RKO (cell line): ENCODE measurements around the gene NPS.

ENCODE experiments used
- DNase-seq: peaks from one replicate; pipeline ENCODE4 v3.0.0-alpha.2; 2016; ENCODE audit warnings: low spot score

The NPS gene

DNA sequence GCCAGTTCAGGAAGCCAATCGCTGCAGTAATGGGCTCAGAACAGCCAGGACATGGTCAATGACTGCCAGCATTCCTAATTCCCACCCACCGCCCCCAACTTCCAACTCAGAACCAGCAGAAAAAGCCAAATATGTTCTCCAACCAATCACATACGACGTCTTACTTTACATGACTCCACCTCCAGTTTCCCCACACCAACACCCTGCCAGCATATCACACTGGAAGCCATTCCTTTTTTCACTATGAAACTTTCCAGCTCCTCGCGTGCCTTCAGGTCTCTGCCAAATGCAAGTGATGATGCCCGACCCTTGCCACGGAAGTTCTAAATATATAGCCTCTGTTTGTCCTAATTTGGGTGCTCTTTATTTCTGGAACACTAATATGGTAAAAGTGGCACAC is 12.5 kb downstream of the NPS start:
- DNase-seq = no peak

DNA sequence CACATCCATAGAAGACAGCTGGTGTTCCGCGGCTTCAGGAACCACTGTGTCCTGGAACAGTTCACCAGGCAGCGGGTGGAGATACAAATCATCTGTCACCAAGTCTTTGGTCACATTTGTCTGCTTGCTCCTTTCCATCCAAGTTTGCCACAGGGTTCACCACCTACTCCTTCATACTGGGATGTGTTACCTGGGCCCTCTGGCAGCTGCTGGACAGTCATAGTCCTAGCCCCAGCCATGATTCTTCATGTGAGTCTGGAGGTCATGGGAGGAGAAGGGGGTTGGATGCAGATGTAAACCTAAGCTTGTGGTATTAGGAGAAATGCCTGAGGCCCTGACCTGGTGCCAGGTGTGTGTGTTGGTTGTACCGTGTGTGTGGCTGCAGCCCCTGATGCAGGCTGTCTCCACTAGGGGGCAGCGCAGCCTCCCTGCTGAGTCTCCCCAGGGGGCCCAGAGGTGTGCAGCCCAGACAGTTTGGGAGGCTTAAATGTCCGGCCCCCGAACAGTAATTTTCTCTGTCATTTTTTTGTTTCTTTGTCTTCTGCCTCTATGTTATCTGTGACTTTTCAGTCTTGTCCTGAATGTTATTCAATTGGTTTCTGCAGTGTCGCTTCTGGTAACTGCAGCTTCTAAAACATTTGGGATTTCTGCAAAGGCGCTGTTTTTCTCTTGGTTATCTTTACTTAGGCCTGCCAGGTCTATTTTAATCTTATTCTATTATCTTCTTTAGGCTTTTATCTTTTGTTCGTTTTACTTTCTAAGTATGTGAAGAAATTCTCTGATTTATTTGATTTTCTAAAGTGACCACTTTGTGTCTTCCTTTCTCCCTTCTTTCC is 14.8 kb downstream of the NPS start:
- no peak for DNase-seq

DNA sequence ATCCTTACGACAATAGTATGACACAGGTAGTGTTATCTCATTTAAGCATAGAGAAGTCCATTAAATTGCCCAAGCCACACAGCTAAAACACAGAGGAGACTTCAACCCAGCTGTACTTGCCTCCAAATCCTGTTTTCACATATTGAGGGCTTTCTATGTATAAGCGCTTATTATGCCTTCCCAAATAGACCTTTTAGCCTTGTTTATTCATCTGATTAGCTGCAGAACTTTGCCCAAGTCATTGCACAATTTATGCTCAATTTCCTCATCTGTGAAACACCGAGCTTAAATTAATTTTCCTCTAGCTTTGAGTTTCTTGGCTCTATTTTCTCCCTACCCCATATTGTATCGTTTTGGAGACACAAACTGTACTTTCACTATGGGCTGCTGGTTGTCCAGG is 15.5 kb downstream of the NPS start:
- DNase-seq = no peak

DNA sequence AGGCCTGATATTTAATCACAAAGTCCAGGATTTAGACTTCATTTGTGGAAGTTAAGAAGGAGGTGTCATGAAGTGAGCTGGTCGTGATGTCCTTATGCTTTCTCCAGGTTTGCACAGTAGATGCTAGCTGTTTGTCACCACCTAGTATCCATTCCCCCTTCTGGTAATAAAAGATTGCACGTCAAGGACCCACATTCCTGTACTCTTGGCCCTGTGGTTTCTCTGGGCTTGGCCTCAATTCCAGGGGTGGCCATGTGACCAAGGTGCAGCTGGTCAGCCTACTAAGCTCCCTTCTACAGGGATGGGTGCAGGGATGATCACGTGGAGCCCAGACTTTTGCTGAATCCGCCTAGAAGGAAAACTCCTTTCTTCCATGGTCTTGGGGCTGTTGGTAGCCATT is 16.5 kb downstream of the NPS start:
- DNase-seq = no peak

DNA sequence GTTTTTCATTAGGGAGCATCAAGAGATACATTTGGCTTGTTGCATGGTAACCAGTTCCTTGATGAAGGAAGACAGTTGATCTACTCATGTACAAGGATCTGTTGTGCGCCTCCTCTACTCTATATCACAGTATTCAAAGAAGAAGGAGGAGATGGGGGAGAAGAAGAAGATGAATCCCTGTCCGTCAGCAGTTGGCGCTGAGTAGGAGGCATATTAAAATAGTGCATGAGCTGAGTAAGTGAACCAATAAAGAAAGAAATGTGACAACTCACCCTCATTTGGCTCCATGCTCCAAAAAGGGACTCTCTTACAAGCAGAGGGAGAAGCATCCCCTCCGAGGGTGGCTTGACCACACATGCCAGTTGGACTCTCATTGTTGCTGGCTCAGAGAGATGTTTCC is 20.1 kb downstream of the NPS start:
- no peak for DNase-seq

DNA sequence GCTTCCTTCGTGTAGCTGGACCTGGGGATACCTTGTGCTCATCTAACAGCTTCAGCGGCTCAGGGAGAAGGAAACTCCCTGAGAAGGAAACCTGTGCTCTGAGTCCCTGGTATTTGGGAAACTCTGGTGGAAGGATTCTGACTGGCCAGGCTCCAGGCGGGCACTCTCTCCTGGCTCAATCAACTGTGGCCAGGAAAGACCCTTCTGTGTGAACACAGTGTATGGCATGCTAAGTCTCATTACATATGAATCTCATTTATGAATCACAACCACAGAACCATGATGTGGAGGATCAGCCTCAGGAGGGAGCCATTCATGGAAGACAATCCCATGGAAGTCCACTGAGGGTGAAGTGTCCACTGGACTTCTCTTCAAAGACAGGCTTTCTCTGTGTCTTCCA is 20.9 kb downstream of the NPS start:
- peak; percentile 9 for DNase-seq

DNA sequence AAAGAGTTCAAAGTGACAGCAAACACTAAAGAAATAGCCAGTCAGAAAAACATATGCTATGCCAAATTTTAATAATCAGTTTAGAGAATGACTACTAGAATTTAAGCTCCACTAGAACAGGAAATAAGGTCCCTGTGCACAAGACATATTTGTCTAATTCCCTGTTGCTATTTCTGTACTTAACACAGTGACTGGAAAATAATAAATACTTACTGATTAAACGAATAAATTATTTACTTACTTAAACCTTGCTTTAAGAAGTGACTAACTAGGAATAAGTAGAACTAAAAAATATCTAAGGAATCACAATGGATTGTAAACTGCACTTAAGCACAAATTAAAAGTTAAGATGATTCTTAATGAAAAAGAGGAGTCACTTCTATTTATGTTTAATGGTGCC is 22.3 kb downstream of the NPS start:
- no peak for DNase-seq

DNA sequence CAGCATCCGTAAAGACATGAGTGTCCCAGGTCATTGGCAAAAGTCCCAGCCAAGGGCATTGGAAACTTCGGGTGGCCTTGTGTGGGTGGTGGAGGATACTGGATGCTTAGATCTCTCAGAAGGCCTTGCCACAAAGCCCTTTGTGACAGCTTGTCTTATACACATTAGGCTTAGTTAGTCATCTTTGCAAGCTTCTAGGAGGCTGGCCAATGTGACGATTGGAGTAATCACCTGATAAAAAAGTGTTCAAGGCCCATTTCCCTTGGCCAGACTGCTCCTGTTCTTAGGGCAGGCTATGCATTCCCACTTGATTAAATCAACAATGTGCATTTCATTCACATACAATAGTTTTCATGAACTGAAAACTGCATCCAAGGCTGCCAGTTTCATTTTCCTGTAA is 26.9 kb downstream of the NPS start:
- no peak for DNase-seq

DNA sequence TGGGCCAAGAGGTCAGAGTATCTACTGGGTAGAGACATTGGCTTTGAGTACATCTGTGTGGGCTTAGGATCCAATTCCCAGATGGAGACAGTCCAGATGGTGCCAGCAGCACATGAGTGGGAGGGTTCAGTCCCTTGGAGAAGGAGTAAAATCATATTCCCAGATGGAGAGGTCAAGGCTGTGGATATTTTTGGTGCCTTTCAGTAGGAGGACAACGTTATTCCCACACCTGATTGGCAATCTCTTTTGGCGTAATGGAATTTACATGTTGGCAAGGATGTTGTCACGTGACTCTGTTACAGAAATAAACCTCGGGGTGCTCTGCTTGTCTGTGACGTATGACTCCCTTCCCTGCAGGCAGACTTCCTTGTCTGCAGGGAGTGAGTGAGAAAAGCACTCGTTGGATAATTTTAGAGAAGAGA is 27.6 kb downstream of the NPS start:
- DNase-seq = no peak

DNA sequence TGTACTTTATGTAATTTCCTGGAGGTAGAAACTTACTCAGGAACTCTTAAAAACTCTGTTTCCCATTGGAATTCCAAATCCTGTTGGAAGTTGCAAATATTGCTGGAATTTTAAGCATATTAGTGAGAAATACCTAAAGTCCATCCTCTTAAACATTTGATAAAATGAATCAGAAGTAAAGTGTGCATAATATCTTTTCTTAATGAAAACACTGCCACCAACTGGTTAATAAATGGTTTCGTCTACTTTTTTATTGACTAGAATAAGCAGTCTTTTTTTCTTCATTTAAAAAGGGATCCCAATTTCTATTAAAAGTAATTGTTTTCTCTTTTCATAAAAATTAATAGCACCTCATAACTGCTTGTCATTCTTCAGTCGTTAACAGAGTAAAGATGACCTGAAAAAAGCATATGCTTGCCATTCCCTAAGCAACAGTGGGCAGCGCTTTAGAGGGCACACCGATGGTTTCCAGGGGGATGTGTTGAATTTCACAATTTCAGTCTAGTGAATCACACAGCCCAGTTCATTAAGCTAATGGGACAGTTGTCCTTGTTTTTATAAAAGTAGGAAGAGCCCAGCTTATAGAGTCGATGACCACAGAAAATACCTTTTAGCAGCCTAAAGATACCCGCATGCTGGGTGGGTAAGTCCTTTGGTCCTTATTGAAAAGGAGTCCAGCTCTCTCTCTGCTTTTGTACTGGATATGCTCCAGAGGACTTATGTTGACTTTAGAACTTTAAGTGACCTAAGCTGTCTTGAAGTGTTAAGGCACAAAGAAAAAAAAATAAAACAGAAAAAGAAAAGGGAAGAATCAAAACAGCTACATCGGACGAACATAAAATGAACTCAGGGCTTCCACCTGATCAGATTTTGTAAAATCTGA is 28.5 kb downstream of the NPS start:
- peak; percentile 44 for DNase-seq

DNA sequence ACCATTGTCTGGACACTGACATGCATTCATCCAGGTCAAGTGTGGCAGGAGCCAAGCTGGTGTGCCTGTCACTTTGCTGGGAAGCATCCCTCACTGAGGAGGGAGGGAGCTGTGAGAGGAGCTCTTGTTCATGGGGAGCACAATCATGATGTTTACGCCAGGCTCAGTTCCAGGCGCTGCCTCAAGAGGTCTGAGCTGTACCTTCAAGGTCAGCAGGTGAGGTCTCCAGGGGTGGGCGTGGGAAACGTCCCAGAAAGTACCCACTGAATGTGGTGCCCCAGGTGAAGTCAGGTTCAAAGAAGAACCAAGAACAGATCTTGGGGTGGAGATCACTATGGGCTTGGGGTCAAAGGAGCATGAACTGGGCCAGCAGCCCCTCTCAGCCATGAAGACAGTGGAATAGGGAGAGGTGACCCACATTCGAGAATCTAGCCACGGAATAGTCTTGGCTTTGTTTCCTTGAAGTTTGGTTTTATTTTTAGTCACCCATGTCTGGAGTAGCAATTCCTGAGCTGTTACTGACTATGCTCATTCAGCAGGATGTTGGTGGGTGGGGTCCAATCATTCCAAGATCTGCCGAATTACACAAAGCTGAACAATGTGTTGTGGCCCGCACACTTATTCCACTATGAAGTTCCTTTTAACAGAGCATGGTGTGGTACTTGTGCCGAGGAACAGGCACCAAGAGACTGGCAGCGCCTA is 29.3 kb downstream of the NPS start:
- DNase-seq = no peak

DNA sequence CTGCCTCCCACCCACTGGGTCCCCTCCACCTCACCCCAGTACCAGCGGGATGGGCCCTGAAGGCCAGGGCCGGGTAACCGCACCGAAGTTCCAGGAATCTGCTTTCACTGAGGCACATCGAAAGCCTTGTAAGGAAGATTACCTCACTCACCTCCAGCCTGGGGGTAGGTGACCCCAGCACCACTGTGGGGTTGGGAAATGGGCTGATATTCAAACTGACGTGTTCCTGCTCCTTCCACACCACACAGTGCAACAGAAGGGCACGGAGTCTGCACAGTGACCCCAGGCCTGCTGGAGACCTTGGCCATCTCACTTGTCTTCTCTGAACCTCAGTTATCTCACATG is 29.8 kb downstream of the NPS start:
- DNase-seq = no peak

DNA sequence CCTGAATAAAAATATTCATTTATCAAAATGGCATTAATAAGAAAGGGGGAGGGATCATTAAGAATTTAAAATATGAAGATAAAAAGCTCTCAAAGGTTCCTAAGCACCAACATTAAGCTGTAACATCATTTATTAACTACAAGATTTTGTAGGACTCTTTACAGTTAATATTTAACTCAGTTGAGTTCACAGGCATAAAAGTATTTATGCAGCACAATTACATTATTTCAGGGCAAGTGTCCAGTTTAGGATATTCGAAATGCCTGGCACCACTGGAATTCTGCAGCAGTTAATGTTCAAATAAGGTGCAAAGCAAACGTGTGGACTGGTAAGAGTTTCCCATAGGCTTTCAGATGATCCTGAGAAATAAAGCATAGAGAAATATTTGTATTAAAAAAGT is 30.5 kb downstream of the NPS start:
- no peak for DNase-seq

DNA sequence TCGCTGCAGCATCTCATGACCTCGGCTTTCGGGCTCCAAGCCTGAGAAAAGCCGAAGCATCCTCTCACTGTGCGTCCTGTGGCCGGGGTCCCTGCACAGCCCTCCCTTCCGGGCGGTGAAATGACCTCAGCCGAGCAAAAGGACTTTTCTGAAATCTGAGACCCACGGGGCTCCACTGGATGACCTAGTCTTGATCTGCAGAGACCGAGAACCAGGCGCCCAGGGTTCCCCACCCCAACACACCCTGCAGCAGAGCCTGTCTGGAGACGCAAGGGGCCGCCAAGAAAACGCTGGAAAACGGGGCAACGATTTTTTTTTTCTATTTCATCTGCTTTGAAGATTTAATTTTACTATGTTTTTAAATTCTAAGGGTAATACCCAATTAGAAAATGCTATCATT is 31.7 kb downstream of the NPS start:
- DNase-seq = no peak

DNA sequence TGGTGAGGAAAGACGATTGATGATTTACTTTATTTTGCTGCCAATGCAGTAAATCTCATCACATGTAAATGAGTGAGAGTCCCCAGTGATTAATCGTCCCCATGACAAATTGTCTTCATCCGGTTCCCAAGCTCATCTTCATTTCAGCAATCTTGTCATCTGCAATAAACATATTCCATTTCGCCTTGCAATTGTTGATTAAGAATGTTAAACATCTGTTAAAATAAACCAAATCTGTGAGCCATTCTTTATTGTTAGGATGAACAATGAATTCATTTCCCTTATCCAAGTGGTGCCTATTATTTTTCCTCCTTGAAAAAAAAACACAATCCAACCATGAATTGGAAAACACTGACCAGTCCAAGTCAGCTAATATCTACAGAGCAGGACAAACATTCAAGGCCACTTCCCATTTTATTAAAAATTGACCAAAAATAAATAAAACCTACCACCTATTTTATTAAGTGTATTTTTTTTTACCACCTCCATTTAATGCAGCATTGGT is 36.5 kb downstream of the NPS start:
- DNase-seq = no peak

DNA sequence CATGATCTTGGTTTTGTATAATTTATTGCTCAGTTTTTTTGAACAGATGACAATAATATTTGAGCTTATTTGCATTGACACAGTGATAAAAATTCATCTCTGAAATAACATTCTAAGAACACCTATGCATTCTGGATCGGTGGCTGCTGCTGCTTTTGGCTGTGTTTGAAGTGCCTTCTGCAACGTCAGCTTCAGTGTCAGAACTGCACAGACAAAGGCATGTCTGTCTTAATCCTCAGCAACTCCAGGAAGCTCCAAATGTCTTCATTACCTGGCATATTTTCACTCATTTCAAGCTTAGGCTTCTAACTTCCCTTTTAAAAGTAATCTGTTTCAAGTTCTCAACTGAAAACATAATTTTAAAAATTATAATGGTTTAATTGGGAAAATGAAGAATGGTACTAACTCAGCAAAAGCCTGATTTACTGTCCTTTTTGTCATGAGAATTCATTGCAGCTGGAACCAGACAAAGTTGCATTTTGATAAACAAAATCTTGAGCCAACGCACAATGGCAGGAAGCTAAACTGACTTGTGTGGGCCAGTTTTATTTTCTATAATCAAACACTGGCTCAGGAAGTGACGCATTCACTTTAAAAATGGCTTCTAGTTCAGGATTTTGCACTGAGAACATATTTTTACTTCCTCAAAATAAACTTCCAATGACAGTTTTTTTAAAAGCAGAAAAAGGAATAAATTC is 38.7 kb downstream of the NPS start:
- no peak for DNase-seq

DNA sequence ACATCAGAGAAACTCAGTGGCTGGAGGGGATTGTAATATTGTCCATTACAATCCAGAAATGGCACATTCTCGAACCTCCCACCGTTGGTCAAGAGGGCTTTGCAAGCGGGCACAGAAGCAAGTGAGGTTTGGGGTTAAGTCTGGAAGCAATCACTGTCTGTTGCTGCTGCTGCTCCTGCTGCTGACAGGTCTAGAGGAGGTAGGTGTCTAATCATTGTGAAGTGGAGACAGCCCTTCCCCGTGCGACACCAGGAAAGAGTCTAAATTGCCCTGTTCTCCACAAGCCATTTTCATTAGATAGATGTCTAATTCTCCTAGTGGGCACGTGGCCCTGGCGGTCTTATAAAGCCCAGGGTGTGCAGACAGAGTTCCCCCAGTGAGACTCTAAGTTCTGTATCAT is 43.5 kb downstream of the NPS start:
- DNase-seq = no peak

DNA sequence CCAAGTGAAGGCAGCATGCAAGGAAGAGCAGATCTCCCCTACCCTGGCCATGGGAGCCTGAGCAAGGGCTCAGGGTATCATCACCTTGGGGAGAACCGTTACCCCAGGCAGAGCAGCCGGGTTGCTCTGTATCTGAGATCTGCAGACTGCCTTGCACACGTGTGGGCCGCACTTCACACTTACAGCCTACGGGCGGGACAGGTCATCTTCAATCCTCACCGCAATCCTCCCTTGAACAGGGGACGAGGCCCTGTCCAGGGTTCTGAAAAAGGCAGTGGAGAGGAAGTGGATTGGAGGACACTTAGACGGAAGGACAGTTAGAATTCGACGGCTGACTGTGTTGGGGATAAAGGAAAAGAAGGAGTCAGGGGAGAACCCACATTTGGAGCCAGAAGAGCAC is 51.4 kb downstream of the NPS start:
- DNase-seq = peak; percentile 1
